C1 segment of cervical spinal cord (tissue), 14 donors: Measurements from ENCODE around the gene CASK.
"Not testable (repeated sequence)": the region's sequence is repeated elsewhere in the genome, so short reads cannot be mapped to it uniquely, and the experiment has no call there.

Experiments used
- DNase-seq, 14 donors: peaks; one replicate each; lab custom pipeline; 2025; lab: John Stamatoyannopoulos, UW

The CASK gene

DNA sequence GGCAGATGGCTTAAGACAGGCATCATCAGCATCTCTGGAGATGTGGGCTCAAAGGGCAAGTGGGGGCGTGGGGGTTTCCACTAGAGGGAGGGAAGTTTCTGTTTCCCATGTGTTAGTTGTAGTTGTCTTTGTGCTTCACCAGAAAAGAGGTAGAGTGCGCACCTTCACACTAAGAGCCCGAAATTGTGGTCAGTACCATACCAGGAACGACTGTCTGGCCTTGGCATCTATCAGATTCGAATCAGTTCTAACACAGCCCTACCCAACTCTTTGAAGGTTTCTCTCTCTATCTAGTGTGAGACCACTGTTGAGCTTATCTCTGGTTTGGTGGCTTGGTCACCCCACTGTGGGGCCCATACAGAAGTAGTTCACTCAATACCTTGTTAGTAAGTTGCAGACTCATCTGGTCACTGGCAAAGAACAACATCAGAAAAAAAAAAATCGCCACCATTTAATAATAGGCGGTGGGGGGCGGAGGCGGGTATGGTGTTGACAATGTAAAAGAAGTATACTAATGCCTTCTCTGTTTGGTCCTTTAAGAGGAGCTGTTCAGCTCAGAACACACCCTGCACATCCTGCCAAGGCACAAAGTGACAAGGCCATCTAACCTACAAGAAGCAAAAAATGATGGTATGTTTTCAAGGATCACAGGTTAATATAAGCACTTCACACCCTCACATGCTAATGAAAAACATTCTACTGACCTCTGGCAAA lies 405.1 kb downstream of the CASK start:
- DNase-seq = no peak

DNA sequence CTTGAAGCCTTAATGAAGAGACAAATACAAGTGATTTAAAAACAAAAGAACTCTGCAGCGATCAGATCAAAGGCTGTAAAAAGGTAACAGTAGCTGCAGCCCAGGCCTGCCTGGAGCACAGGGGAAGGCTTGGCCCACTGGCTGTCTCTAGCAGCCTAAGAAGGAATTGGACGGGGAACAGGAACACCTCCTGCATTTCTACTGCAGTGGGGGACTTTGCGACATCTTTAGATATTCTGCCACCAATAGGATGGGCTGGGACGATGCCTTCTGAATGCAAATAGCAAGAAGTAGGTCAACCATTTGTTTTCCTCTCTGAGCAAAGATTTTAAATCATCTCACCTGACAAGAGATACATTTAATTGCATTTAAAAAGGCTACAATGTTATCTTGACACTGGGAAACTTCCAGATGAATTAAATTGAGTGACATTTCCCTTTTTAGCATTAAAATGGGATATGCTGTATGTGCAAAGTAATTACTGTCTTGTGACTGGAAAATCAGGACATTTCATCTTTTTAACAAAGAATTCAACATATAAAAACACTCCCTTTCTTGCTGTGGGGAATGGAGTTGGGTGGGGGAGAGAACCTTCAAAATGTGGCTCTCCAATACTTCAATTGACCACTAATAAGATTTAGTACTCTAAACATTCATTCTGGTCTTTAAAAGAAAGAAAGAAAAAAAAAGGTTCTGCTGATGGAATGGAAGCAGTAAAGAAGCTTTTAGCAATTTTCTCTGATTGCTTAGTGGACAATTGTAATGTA lies 406.2 kb downstream of the CASK start:
- peak in 1 of 14 donors; percentile 8 for DNase-seq

DNA sequence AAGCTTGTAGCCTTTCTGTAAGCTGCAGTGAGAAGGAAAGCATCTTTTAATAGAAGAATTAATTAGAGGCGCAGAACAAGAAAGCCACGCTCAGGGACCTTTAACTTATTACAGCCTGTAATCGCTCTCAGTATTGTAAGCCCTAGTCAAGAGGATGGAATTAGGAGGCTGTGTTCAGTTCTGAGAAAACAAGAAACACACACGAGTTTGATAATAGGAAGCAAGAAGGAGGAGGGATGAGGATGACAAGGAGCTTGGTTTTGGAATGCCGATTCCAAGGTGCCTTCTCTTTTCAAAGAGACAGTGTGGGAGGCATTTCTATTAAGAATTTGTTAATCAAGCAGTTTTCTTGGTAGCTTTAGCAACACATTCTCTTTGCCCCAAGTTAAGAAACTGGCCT lies 406.9 kb downstream of the CASK start:
- no peak for DNase-seq

GRCh38 chrX:41515376-41515775 lies 408.0 kb downstream of the CASK start:
- DNase-seq = no peak

DNA sequence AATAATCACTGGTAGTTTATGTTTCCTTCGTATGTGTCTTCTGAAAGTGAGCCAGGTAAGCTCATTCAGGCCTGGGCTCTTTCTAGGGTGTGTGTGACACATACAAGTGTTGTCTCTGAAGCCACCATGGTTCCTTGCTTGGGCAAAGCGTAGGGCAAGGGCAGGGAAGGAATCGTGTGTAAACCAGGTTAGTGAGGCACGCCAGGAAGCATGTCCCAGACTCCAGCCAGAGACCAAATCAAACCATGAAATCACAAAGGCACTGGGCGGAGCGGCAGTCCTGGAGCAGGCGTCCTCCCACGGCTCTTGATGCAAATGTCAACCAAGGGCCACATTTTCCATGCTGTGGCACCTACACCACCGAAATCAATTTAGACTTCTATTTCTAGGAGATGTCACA lies 409.2 kb downstream of the CASK start:
- no peak for DNase-seq

- DNase-seq = not testable (repeated sequence)
Observed at GRCh38 chrX:41512853-41513252, 410.5 kb downstream of the CASK start.

DNA sequence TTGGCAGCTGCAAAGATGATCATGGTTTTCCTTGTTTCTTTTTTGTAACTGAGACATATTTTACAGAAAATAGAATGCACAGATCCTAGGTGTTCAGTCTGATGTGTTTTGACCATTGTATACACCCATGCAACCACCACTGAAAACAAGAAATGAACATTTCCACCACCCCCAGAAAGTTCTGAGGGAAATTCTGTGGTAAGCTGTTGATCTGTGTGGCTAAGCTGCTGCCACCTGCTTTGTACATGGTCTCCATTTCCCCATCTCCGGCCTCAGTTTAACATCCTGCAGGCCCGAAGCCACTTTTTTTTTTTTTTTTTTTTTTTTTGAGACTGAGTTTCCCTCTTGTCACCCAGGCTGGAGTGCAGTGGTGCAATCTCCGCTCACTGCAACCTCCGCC lies 411.0 kb downstream of the CASK start:
- no peak for DNase-seq

GRCh38 chrX:41507919-41508318 lies 415.4 kb downstream of the CASK start:
- DNase-seq = no peak

- DNase-seq = no peak
Observed at GRCh38 chrX:41502004-41502403, 421.4 kb downstream of the CASK start.

DNA sequence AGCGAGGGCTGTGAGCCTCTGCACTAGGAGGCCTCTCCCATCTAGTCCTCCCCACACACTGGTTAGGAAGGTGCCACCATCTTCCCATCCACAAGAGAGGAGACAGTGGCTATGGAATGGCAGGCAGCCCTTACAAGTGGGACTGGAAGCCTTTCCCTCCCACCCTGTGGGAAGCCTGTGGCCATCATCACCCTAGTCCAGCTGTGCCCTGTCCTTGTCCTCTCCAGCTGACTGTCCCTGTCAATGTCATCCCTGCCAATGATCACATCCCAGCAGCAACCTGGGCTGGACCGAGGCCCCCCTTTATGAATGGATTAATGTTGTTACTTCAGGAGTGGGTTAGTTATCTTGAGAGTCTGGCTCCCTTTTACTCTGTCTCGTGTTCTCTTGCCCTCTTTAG lies 423.4 kb downstream of the CASK start:
- no peak for DNase-seq

- no peak for DNase-seq
Observed at GRCh38 chrX:41499195-41499594, 424.2 kb downstream of the CASK start.

DNA sequence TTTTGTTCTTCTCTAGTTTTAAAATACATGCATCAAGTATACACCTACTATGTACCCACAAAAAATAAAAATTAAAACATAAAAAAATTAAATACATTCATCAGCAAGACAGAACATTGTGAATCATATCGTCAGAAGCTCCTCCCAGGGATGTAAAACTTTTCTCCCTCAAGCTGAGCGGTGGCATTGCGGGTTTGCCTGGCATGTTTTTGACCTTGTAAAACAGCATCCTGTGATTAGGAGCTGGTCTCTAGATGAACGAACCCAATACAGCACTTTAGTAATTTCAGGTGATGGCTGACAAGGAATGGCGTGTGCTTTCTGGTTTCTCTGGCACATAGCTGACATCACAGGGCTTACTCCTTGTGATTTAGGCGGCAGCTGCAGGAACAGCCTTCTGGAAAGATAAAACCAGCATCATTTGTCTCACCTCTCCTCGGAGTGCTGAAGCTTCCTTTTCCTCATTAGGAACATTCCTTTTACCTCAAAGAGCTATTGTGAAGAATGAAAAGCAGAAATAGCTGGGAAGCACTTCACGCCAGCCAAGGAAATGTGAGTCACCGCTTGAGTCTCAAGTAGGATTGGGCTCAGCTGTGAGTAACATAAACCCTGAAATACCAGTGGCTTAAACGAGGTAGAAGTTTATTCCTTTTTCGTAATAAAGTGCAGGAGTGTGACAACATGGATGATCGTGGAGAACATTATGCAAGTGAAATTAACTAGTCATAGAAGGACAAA lies 431.9 kb downstream of the CASK start:
- no peak for DNase-seq

DNA sequence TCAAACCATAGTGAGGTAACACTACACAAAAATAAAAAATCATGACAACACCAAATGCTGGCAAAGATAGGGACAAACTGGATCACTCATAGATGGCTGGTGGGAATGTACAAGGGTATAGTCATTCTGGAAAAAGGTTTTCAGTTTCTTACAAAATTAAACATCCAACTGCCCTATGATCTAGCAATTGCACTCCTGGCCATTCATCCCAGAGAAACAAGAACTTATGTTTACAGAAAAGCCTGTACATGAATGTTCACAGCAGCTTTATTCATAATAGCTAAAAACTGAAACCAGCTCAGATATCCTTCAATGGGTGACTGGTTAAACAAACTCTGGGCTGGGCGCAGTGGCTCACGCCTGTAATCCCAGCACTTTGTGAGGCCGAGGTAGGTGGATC lies 432.9 kb downstream of the CASK start:
- DNase-seq = no peak

DNA sequence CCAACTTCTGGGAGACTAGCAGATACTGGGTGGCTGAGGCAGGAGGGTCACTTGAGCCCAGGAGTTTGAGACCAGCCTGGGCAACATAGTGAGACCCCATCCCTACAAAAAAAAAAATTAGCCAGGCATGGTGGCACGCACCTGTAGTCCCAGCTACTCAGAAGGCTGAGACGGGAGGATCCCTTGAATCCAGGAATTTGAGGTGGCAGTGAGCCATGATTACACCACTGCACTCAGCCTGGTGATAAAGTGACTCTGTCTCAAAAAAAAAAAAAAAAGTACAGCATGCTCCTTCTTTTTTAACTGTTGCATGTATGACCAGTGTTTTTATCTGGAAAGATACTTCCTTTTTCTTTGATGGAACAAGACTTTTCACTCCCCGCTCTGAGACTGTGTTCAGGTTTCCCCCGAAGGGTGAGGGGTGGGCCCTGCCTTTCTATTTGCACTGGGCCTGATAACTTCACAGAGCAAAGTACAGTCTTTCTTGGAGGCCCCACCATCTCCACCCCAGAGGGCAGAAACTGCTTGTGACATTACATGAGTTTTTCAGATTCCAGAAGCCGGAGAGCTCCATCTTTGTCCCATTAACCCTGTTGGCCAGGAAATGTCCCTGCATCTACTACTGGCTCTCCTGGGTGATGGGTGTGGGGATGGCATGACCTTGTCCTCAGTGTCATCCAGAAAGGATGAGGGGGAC lies 441.1 kb downstream of the CASK start:
- DNase-seq = no peak

DNA sequence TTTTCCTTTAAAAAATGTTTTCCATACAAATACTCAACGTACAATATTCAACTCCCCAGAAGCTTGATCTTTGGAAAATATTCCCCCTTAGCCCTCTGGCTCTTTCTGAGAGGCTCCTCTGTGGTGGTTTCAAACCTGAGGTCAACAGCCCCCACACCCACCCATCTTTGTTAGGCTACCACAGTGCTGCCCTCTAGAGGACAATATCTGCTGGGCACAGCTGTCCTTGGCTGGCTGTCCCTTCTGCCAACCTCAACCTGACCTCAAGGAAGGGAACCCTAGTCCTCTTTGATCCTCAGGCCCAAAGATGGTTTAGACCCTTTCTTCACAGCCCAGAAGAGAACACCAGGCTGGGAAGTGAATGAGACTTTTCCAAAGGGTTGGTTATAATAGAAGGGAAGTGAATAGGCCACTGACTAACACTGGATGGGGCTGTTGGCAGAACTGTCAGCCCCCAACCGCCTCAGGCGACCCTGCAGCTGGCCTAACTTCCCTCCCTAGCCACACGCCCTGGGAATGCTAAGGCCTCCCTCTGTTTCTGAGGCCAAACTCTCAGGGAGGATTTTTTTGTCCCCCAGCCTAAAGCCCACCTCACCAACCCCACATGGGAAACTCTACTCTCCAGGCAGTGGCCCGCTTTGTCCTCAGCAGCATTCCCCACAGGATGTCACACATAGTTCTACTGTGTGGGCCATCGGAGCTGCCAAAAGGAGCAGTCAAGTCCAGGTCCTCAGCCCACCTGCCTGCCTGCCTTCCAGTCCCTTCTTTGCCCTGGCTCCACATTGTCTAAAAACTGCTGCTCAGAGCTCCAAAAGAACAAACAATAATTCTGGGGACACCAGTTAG lies 441.9 kb downstream of the CASK start:
- no peak for DNase-seq

- DNase-seq = no peak
Observed at GRCh38 chrX:41480508-41481260, 442.7 kb downstream of the CASK start.

- DNase-seq = peak in 5 of 14 donors; percentile 5 to 56 (median 14)
Observed at GRCh38 chrX:41478381-41478911, 444.9 kb downstream of the CASK start.

- peak in 2 of 14 donors; percentile 8 to 26 for DNase-seq
Observed at GRCh38 chrX:41475591-41476241, 447.6 kb downstream of the CASK start.

GRCh38 chrX:41475191-41475590 lies 448.2 kb downstream of the CASK start:
- DNase-seq = peak in 1 of 14 donors; percentile 6
